GM12878 (cell line): ENCODE measurements around the gene CAMK2N2. TPM values are rescaled to one million over a fixed set of nuclear protein-coding genes. Genes with fewer than 3 reads are reported as not detected.

ENCODE experiments used
- CBFB ChIP-seq: IDR thresholded peaks from 2 replicates; pipeline ENCODE4 v1.6.1; 2016; ENCODE audit warnings: antibody characterized with exemption, low read depth
- CHD2 ChIP-seq: IDR thresholded peaks from 2 replicates; pipeline ENCODE4 v1.6.1; 2011; ENCODE audit warnings: low read depth, low read length, improper control_type of control experiment, borderline replicate concordance
- CREB1 ChIP-seq: IDR thresholded peaks from 2 replicates; pipeline ENCODE4 v1.6.1; 2012; ENCODE audit warnings: low read depth, mild to moderate bottlenecking, inconsistent platforms
- DPF2 ChIP-seq: fragments of 450-650 bp; IDR thresholded peaks from 2 replicates; pipeline ENCODE4 v1.6.1; 2017; ENCODE audit warnings: mild to moderate bottlenecking
- ETV6 ChIP-seq, 2 experiments: fragments of 450-650 bp in 1 of 2; IDR thresholded peaks in 1 of 2; conservative IDR thresholded peaks in 1 of 2; 2 replicates each; pipeline ENCODE4 v1.6.1; 2014; ENCODE audit warnings: antibody characterized with exemption in 1 of 2, borderline replicate concordance in 1 of 2, low read depth in 1 of 2, mild to moderate bottlenecking in 1 of 2, moderate library complexity in 1 of 2
- GABPA ChIP-seq: IDR thresholded peaks from 2 replicates; pipeline ENCODE4 v1.6.1; 2014; ENCODE audit warnings: antibody characterized with exemption, low read depth, mild to moderate bottlenecking, inconsistent platforms
- GATAD2B ChIP-seq: fragments of 450-650 bp; conservative IDR thresholded peaks from 2 replicates; pipeline ENCODE4 v1.6.1; 2017; ENCODE audit warnings: low read depth, mild to moderate bottlenecking, moderate library complexity
- MXI1 ChIP-seq: fragments of 150-350 bp; IDR thresholded peaks from 2 replicates; pipeline ENCODE4 v1.6.1; 2011; ENCODE audit warnings: low read depth, mild to moderate bottlenecking, inconsistent platforms, low read length, improper control_type of control experiment
- NBN ChIP-seq: fragments of 450-650 bp; IDR thresholded peaks from 2 replicates; pipeline ENCODE4 v1.6.1; 2016
- NR2C1 ChIP-seq: fragments of 450-650 bp; IDR thresholded peaks from 2 replicates; pipeline ENCODE4 v1.6.1; 2017; ENCODE audit warnings: antibody characterized with exemption, mild to moderate bottlenecking, moderate library complexity
- POLR2AphosphoS5 ChIP-seq: IDR thresholded peaks from 2 replicates; pipeline ENCODE4 v1.6.1; 2011; ENCODE audit warnings: mild to moderate bottlenecking, low read length, inconsistent platforms
- RBBP5 ChIP-seq: fragments of 200-600 bp; sonication (generic); conservative IDR thresholded peaks from 2 replicates; pipeline ENCODE4 v1.6.1; 2016
- RUNX3 ChIP-seq: IDR thresholded peaks from 2 replicates; pipeline ENCODE4 v1.6.1; 2012; ENCODE audit warnings: low read length, inconsistent platforms
- SIN3A ChIP-seq: IDR thresholded peaks from 2 replicates; pipeline ENCODE4 v1.6.1; 2012; ENCODE audit warnings: low read depth, low read length, improper control_type of control experiment
- SMAD1 ChIP-seq: fragments of 450-650 bp; IDR thresholded peaks from 2 replicates; pipeline ENCODE4 v1.6.1; 2018; ENCODE audit warnings: mild to moderate bottlenecking, low read depth; ENCODE audit not compliant: partially characterized antibody
- SMAD5 ChIP-seq: IDR thresholded peaks from 2 replicates; pipeline ENCODE4 v1.6.1; 2016; ENCODE audit warnings: antibody characterized with exemption, low read depth
- SREBF1 ChIP-seq: IDR thresholded peaks from 2 replicates; pipeline ENCODE4 v1.6.1; 2012; ENCODE audit warnings: mild to moderate bottlenecking, low read length
- SRF ChIP-seq, 2 experiments: IDR thresholded peaks; 2 replicates each; pipeline ENCODE4 v1.6.1; 2011; ENCODE audit warnings: low read depth in 2 of 2, low read length in 2 of 2, mild to moderate bottlenecking in 1 of 2, moderate library complexity in 1 of 2
- YY1 ChIP-seq: IDR thresholded peaks from 2 replicates; pipeline ENCODE4 v1.6.1; 2011; ENCODE audit warnings: low read depth, mild to moderate bottlenecking, low read length
- ZNF207 ChIP-seq: fragments of 450-650 bp; IDR thresholded peaks from 2 replicates; pipeline ENCODE4 v1.6.1; 2014; ENCODE audit warnings: antibody characterized with exemption, mild to moderate bottlenecking, borderline replicate concordance
- ZNF622 ChIP-seq: fragments of 450-650 bp; IDR thresholded peaks from 2 replicates; pipeline ENCODE4 v1.6.1; 2017; ENCODE audit warnings: mild to moderate bottlenecking, inconsistent platforms
- polyA plus RNA-seq, 11 experiments: library from polyadenylated mRNA; depleted of rRNA in 4 of 11; unstranded in 6 of 11; stranded (reverse) in 5 of 11; fragments of >200 nt; fragmentation: Nextera tagmentation in 4 of 11; fragmentation: Illumina TruSeq in 1 of 11; extraction: Ambion mirVana in 4 of 11; extraction: Trizol in 1 of 11; gene quantifications; 1 replicate in 1 of 11; 2 replicates in 10 of 11; pipeline versions ENCODE4 v1.2.1 to v1.2.3, GENCODE V29; 2011 to 2016; ENCODE audit warnings: inconsistent platforms in 2 of 11, missing spikeins in 2 of 11, low read depth in 1 of 11
- total RNA-seq, 4 experiments: library from RNA; depleted of rRNA in 3 of 4; stranded (reverse); fragments of >200 nt in 3 of 4; fragmentation: Illumina TruSeq in 1 of 4; extraction: Trizol in 1 of 4; gene quantifications; 2 replicates each; pipeline versions ENCODE4 v1.2.1 to v1.2.3, GENCODE V29; 2013 to 2021
- TF ChIP-seq, protein P1 (sequence below): IDR thresholded peaks from 2 replicates; pipeline ENCODE4 v1.6.1; 2012; ENCODE audit warnings: low read depth, low read length, improper control_type of control experiment
- TF ChIP-seq, protein P2 (sequence below): fragments of 450-650 bp; IDR thresholded peaks from 2 replicates; pipeline ENCODE4 v1.6.1; 2016; ENCODE audit warnings: mild to moderate bottlenecking
- TF ChIP-seq, protein P3 (sequence below): fragments of 450-650 bp; IDR thresholded peaks from 2 replicates; pipeline ENCODE4 v1.6.1; 2016; ENCODE audit warnings: mild to moderate bottlenecking, moderate library complexity, borderline replicate concordance
- TF ChIP-seq, protein P4 (sequence below): fragments of 450-650 bp; IDR thresholded peaks from 2 replicates; pipeline ENCODE4 v1.6.1; 2017; ENCODE audit warnings: borderline replicate concordance

The CAMK2N2 gene
- total and polyA plus RNA-seq, 10 of the 15 experiments (the other 5 are each of a cell fraction or from before 2014, with no cell fraction given): 0.06 to 1.4 (median 0.45) TPM; not detected in 1

DNA sequence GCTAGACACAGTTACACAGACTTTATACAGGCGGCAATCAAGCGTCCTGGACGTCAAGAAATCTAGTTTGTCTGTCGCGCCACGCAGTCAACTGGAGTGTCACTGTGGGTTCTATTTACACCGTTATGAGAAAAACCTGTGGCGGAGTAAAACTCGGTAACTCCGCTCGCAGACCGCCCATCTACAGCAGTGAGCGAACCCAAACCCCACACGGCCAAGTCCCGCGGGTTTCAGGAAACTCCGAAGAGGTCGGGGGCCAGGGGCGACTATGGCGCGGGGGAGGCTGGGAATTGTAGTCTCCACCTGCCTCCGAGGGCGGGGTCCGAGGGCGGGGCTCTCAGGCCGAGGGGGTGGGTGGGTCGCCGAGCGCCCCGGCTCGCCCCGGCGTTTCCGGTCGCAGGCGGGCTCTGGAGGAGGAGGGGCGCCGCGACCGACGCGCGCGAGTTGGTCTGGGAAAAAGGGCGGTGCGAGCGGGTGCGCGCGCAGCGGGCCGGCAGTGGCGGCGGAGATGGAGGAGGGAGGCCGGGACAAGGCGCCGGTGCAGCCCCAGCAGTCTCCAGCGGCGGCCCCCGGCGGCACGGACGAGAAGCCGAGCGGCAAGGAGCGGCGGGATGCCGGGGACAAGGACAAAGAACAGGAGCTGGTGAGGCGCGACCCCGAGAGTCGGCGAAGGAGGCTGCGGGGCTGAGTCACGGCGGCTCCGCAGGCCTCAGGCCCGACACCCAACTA lies 37.6 kb upstream of the CAMK2N2 start, which contains the start of gene PSMD2 (continued):
- TF ChIP-seq GATAD2B (peak; percentile 70; the same call in 1 of the 2 replicates), GABPA (no peak; the same call in 1 of the 2 replicates), ZNF207 (no peak), SREBF1 (peak; percentile 65; the same call in 1 of the 2 replicates), SRF (IDR thresholded peaks at IDR 0.05; ENCODE audit: low read depth in 2 of 2, low read length in 2 of 2) (no peak), MXI1 (peak; percentile 73; the same call in 1 of the 2 replicates), POLR2AphosphoS5 (peak; percentile 74), SMAD5 (peak; percentile 25; the same call in 1 of the 2 replicates), ETV6 (conservative IDR thresholded peaks at IDR 0.05 in 1 of 2, IDR thresholded peaks at IDR 0.05 in 1 of 2; ENCODE audit: borderline replicate concordance in 1 of 2, low read depth in 1 of 2) (no peak), RBBP5 (no peak), CREB1 (peak; percentile 64; the same call in 1 of the 2 replicates), RUNX3 (peak; percentile 41; the same call in 1 of the 2 replicates), ZNF622 (no peak), NR2C1 (peak; percentile 95), CHD2 (peak; percentile 98), DPF2 (0 out of 2 replicates have a peak, but pooled peaks have one; percentile 14), SIN3A (peak; percentile 51; the same call in 1 of the 2 replicates), CBFB (peak; percentile 55; the same call in 1 of the 2 replicates), YY1 (peak; percentile 80), NBN (no peak), SMAD1 (peak; percentile 34)
- TF ChIP-seq, protein P1, sequence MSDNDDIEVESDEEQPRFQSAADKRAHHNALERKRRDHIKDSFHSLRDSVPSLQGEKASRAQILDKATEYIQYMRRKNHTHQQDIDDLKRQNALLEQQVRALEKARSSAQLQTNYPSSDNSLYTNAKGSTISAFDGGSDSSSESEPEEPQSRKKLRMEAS: peak; percentile 49; the same call in 1 of the 2 replicates
- TF ChIP-seq, protein P2, sequence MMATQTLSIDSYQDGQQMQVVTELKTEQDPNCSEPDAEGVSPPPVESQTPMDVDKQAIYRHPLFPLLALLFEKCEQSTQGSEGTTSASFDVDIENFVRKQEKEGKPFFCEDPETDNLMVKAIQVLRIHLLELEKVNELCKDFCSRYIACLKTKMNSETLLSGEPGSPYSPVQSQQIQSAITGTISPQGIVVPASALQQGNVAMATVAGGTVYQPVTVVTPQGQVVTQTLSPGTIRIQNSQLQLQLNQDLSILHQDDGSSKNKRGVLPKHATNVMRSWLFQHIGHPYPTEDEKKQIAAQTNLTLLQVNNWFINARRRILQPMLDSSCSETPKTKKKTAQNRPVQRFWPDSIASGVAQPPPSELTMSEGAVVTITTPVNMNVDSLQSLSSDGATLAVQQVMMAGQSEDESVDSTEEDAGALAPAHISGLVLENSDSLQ: no peak
- TF ChIP-seq, protein P3, sequence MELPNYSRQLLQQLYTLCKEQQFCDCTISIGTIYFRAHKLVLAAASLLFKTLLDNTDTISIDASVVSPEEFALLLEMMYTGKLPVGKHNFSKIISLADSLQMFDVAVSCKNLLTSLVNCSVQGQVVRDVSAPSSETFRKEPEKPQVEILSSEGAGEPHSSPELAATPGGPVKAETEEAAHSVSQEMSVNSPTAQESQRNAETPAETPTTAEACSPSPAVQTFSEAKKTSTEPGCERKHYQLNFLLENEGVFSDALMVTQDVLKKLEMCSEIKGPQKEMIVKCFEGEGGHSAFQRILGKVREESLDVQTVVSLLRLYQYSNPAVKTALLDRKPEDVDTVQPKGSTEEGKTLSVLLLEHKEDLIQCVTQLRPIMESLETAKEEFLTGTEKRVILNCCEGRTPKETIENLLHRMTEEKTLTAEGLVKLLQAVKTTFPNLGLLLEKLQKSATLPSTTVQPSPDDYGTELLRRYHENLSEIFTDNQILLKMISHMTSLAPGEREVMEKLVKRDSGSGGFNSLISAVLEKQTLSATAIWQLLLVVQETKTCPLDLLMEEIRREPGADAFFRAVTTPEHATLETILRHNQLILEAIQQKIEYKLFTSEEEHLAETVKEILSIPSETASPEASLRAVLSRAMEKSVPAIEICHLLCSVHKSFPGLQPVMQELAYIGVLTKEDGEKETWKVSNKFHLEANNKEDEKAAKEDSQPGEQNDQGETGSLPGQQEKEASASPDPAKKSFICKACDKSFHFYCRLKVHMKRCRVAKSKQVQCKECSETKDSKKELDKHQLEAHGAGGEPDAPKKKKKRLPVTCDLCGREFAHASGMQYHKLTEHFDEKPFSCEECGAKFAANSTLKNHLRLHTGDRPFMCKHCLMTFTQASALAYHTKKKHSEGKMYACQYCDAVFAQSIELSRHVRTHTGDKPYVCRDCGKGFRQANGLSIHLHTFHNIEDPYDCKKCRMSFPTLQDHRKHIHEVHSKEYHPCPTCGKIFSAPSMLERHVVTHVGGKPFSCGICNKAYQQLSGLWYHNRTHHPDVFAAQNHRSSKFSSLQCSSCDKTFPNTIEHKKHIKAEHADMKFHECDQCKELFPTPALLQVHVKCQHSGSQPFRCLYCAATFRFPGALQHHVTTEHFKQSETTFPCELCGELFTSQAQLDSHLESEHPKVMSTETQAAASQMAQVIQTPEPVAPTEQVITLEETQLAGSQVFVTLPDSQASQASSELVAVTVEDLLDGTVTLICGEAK: 0 out of 2 replicates have a peak, but pooled peaks have one; percentile 57
- TF ChIP-seq, protein P4, sequence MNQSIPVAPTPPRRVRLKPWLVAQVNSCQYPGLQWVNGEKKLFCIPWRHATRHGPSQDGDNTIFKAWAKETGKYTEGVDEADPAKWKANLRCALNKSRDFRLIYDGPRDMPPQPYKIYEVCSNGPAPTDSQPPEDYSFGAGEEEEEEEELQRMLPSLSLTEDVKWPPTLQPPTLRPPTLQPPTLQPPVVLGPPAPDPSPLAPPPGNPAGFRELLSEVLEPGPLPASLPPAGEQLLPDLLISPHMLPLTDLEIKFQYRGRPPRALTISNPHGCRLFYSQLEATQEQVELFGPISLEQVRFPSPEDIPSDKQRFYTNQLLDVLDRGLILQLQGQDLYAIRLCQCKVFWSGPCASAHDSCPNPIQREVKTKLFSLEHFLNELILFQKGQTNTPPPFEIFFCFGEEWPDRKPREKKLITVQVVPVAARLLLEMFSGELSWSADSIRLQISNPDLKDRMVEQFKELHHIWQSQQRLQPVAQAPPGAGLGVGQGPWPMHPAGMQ: 0 out of 2 replicates have a peak, but pooled peaks have one; percentile 31
